ENCODE data around the gene COQ10A. TPM values are rescaled to one million over a fixed set of nuclear protein-coding genes. Genes with fewer than 3 reads are reported as not detected.
A peak's percentile ranks its signal among the peaks of the same experiment; 100 is the strongest.

The COQ10A gene
- total and polyA plus RNA-seq, 10 of the 15 experiments (the other 5 are each of a cell fraction or from before 2014, with no cell fraction given), result 3.3 to 19.5 (median 6.9) TPM

DNA sequence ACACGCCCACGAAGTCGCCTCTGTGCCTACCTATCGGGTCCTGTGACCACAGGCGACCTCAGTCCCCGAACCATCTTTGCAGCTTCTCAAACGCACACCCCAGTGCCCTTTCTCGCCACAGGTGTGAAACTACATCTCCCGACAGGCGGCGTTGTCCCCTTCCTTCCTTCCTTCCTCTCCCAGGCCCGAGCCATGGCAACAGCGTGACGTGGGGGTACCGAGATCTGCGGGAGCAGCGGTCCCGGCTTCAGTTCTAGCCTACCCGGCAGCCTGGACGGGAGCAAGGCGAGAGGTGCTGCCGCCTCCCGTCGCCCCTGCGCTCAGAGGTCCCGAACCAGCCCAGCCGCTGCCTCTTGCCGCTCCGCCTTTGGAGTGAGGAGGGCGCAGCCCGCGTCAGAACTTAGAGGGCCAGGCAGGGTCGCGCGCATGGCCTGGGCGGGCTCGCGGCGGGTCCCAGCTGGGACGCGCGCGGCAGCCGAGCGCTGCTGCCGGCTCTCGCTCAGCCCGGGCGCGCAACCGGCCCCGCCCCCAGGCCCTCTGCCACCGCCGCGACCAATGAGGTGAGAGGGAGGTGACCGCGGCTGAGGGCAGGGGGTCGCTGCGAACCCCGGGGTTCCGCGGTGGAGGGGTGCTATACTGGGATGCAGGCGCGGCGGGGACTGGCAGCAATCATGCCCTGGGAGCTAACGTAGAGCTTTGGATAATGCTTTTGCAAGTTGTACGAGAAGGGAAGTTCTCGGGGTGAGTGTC lies at the start of gene COQ10A (continued):
- TF ChIP-seq, protein P1, sequence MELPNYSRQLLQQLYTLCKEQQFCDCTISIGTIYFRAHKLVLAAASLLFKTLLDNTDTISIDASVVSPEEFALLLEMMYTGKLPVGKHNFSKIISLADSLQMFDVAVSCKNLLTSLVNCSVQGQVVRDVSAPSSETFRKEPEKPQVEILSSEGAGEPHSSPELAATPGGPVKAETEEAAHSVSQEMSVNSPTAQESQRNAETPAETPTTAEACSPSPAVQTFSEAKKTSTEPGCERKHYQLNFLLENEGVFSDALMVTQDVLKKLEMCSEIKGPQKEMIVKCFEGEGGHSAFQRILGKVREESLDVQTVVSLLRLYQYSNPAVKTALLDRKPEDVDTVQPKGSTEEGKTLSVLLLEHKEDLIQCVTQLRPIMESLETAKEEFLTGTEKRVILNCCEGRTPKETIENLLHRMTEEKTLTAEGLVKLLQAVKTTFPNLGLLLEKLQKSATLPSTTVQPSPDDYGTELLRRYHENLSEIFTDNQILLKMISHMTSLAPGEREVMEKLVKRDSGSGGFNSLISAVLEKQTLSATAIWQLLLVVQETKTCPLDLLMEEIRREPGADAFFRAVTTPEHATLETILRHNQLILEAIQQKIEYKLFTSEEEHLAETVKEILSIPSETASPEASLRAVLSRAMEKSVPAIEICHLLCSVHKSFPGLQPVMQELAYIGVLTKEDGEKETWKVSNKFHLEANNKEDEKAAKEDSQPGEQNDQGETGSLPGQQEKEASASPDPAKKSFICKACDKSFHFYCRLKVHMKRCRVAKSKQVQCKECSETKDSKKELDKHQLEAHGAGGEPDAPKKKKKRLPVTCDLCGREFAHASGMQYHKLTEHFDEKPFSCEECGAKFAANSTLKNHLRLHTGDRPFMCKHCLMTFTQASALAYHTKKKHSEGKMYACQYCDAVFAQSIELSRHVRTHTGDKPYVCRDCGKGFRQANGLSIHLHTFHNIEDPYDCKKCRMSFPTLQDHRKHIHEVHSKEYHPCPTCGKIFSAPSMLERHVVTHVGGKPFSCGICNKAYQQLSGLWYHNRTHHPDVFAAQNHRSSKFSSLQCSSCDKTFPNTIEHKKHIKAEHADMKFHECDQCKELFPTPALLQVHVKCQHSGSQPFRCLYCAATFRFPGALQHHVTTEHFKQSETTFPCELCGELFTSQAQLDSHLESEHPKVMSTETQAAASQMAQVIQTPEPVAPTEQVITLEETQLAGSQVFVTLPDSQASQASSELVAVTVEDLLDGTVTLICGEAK (IDR thresholded peaks at IDR 0.05; ENCODE audit: borderline replicate concordance), result peak; percentile 82
- TF ChIP-seq, protein P2, sequence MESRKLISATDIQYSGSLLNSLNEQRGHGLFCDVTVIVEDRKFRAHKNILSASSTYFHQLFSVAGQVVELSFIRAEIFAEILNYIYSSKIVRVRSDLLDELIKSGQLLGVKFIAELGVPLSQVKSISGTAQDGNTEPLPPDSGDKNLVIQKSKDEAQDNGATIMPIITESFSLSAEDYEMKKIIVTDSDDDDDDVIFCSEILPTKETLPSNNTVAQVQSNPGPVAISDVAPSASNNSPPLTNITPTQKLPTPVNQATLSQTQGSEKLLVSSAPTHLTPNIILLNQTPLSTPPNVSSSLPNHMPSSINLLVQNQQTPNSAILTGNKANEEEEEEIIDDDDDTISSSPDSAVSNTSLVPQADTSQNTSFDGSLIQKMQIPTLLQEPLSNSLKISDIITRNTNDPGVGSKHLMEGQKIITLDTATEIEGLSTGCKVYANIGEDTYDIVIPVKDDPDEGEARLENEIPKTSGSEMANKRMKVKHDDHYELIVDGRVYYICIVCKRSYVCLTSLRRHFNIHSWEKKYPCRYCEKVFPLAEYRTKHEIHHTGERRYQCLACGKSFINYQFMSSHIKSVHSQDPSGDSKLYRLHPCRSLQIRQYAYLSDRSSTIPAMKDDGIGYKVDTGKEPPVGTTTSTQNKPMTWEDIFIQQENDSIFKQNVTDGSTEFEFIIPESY (IDR thresholded peaks at IDR 0.05), result no peak
- TF ChIP-seq LARP7 (IDR thresholded peaks at IDR 0.05) (peak; percentile 86), ZZZ3 (IDR thresholded peaks at IDR 0.05; ENCODE audit: control insufficient read depth, insufficient read length, low read depth) (no peak), EGR1 (IDR thresholded peaks at IDR 0.05; ENCODE audit: borderline replicate concordance in 1 of 2, low read depth in 2 of 2, low read length in 2 of 2) (0 out of 3 replicates have a peak, but pooled peaks of 1 of the 2 experiments have one; percentile 11), ZNF207 (IDR thresholded peaks at IDR 0.05; ENCODE audit: borderline replicate concordance) (peak; percentile 78), RCOR1 (conservative IDR thresholded peaks at IDR 0.05; ENCODE audit: low read depth, low read length) (no peak), KDM1A (IDR thresholded peaks at IDR 0.05; ENCODE audit: borderline replicate concordance) (no peak), MXI1 (IDR thresholded peaks at IDR 0.05; ENCODE audit: low read depth, low read length) (peak; percentile 83), SMAD5 (IDR thresholded peaks at IDR 0.05; ENCODE audit: low read depth) (peak; percentile 52; the same call in 1 of the 2 replicates), BHLHE40 (IDR thresholded peaks at IDR 0.05; ENCODE audit: borderline replicate concordance in 1 of 2, low read depth in 2 of 2, low read length in 1 of 2) (peak in 1 of 2 experiments; percentile 55; a peak in 2 of 4 replicates), RB1 (IDR thresholded peaks at IDR 0.05; ENCODE audit: borderline replicate concordance) (peak; percentile 67; the same call in 1 of the 2 replicates), IKZF2 (IDR thresholded peaks at IDR 0.05) (peak; percentile 28 to 54; a peak in 2 of 4 replicates), FOS (IDR thresholded peaks at IDR 0.05; ENCODE audit: borderline replicate concordance, extremely low read depth, insufficient read length) (no peak), NR2F1 (conservative IDR thresholded peaks at IDR 0.05) (peak; percentile 93), SPI1 (IDR thresholded peaks at IDR 0.05; ENCODE audit: borderline replicate concordance, insufficient read depth, low read depth, low read length) (peak; percentile 32; the same call in 1 of the 2 replicates), BMI1 (IDR thresholded peaks at IDR 0.05; ENCODE audit: borderline replicate concordance) (peak; percentile 79; the same call in 1 of the 2 replicates), RBBP5 (conservative IDR thresholded peaks at IDR 0.05) (no peak)
- TF ChIP-seq, protein P3, sequence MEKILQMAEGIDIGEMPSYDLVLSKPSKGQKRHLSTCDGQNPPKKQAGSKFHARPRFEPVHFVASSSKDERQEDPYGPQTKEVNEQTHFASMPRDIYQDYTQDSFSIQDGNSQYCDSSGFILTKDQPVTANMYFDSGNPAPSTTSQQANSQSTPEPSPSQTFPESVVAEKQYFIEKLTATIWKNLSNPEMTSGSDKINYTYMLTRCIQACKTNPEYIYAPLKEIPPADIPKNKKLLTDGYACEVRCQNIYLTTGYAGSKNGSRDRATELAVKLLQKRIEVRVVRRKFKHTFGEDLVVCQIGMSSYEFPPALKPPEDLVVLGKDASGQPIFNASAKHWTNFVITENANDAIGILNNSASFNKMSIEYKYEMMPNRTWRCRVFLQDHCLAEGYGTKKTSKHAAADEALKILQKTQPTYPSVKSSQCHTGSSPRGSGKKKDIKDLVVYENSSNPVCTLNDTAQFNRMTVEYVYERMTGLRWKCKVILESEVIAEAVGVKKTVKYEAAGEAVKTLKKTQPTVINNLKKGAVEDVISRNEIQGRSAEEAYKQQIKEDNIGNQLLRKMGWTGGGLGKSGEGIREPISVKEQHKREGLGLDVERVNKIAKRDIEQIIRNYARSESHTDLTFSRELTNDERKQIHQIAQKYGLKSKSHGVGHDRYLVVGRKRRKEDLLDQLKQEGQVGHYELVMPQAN (conservative IDR thresholded peaks at IDR 0.05), result peak; percentile 94
